NCI-H2196 (cell line): ENCODE data around the gene C10orf120.
A peak's percentile ranks its signal among the peaks of the same experiment; 100 is the strongest.

Source experiments
- DNase-seq: peaks from one replicate; lab custom pipeline; 2025; ENCODE audit not compliant: unreplicated experiment; lab: John Stamatoyannopoulos, UW

Gene C10orf120

GRCh38 chr10:122662231-122662630, 37.4 kb downstream of the C10orf120 start:
- no peak for DNase-seq

GRCh38 chr10:122660696-122661095, 39.0 kb downstream of the C10orf120 start:
- DNase-seq: no peak

GRCh38 chr10:122659651-122660050, 40.0 kb downstream of the C10orf120 start:
- no peak for DNase-seq

- no peak for DNase-seq
Observed at GRCh38 chr10:122659126-122659525, 40.5 kb downstream of the C10orf120 start.

GRCh38 chr10:122658356-122659049, 41.1 kb downstream of the C10orf120 start:
- no peak for DNase-seq

GRCh38 chr10:122657729-122658128, 41.9 kb downstream of the C10orf120 start:
- DNase-seq: no peak

- peak; percentile 18 for DNase-seq
Observed at GRCh38 chr10:122657255-122657654, 42.4 kb downstream of the C10orf120 start.

- no peak for DNase-seq
Observed at GRCh38 chr10:122656741-122657140, 42.9 kb downstream of the C10orf120 start.

- DNase-seq: no peak
Observed at GRCh38 chr10:122656308-122656705, 43.3 kb downstream of the C10orf120 start.

- no peak for DNase-seq
Observed at GRCh38 chr10:122655524-122656307, 43.9 kb downstream of the C10orf120 start.

- DNase-seq: no peak
Observed at GRCh38 chr10:122650331-122650730, 49.3 kb downstream of the C10orf120 start.

GRCh38 chr10:122649903-122650302, 49.7 kb downstream of the C10orf120 start:
- DNase-seq: no peak

GRCh38 chr10:122648599-122649428, 50.8 kb downstream of the C10orf120 start:
- DNase-seq: peak; percentile 19
